ENCODE measurements around the gene MAP3K2. TPM values are rescaled to one million over a fixed set of nuclear protein-coding genes. Genes with fewer than 3 reads are reported as not detected.

The MAP3K2 gene
- polyA plus RNA-seq, 1 donor from 2014 or later = 37.0 TPM

GRCh38 chr2:127347734-127348392 is 39.9 kb downstream of the MAP3K2 start:
- no peak for TF ChIP-seq POLR2AphosphoS5 (IDR thresholded peaks at IDR 0.05)
- TF ChIP-seq EP300 (conservative IDR thresholded peaks at IDR 0.05; ENCODE audit: poor library complexity, severe bottlenecking) = no peak
- no peak for TF ChIP-seq TAF1 (IDR thresholded peaks at IDR 0.05; ENCODE audit: low read depth)
- TF ChIP-seq MXI1 (conservative IDR thresholded peaks at IDR 0.05; ENCODE audit: poor library complexity, severe bottlenecking) = no peak
- TF ChIP-seq, protein P1, sequence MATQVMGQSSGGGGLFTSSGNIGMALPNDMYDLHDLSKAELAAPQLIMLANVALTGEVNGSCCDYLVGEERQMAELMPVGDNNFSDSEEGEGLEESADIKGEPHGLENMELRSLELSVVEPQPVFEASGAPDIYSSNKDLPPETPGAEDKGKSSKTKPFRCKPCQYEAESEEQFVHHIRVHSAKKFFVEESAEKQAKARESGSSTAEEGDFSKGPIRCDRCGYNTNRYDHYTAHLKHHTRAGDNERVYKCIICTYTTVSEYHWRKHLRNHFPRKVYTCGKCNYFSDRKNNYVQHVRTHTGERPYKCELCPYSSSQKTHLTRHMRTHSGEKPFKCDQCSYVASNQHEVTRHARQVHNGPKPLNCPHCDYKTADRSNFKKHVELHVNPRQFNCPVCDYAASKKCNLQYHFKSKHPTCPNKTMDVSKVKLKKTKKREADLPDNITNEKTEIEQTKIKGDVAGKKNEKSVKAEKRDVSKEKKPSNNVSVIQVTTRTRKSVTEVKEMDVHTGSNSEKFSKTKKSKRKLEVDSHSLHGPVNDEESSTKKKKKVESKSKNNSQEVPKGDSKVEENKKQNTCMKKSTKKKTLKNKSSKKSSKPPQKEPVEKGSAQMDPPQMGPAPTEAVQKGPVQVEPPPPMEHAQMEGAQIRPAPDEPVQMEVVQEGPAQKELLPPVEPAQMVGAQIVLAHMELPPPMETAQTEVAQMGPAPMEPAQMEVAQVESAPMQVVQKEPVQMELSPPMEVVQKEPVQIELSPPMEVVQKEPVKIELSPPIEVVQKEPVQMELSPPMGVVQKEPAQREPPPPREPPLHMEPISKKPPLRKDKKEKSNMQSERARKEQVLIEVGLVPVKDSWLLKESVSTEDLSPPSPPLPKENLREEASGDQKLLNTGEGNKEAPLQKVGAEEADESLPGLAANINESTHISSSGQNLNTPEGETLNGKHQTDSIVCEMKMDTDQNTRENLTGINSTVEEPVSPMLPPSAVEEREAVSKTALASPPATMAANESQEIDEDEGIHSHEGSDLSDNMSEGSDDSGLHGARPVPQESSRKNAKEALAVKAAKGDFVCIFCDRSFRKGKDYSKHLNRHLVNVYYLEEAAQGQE (IDR thresholded peaks at IDR 0.05; ENCODE audit: borderline replicate concordance) = no peak
- TF ChIP-seq RAD21 (conservative IDR thresholded peaks at IDR 0.05) = no peak
- no peak for TF ChIP-seq EZH2 (IDR thresholded peaks at IDR 0.05; ENCODE audit: borderline replicate concordance, insufficient read depth, low read length, poor library complexity, severe bottlenecking)
- TF ChIP-seq CTCF (IDR thresholded peaks at IDR 0.05; ENCODE audit: poor library complexity, severe bottlenecking) = no peak
- no peak for TF ChIP-seq SMC3 (conservative IDR thresholded peaks at IDR 0.05; ENCODE audit: poor library complexity)
- no peak overlapping the region for H2AFZ ChIP-seq (ENCODE audit: low read depth, low read length)
- H3K4me3 ChIP-seq (ENCODE audit: low read length) = no peak overlapping the region
- no peaks in the 10 kb centered on the region for H3K36me3 ChIP-seq (ENCODE audit: insufficient read depth, low read length)
- no peak overlapping the region for H3K4me2 ChIP-seq (ENCODE audit: low read length)
- H3F3A ChIP-seq (ENCODE audit: insufficient read depth, low read length, poor library complexity, severe bottlenecking) = no peaks in the 10 kb centered on the region
- H3K9ac ChIP-seq (ENCODE audit: low read length) = no peak overlapping the region
- no peaks in the 10 kb centered on the region for H3K27me3 ChIP-seq (ENCODE audit: insufficient read depth, low read depth, low read length)
- H3K9me3 ChIP-seq (ENCODE audit: low read length) = no peaks in the 10 kb centered on the region
- H3K9me2 ChIP-seq (ENCODE audit: insufficient read depth, low read length) = no peaks in the 10 kb centered on the region
- H4K20me1 ChIP-seq (ENCODE audit: insufficient read depth) = no peaks in the 10 kb centered on the region
- peaks cover 55% of the 10 kb centered on the region for H3K79me2 ChIP-seq (replicated peaks; ENCODE audit: insufficient read depth, low read length)
- H3K27ac ChIP-seq (ENCODE audit: low read length) = no peak overlapping the region

DNA sequence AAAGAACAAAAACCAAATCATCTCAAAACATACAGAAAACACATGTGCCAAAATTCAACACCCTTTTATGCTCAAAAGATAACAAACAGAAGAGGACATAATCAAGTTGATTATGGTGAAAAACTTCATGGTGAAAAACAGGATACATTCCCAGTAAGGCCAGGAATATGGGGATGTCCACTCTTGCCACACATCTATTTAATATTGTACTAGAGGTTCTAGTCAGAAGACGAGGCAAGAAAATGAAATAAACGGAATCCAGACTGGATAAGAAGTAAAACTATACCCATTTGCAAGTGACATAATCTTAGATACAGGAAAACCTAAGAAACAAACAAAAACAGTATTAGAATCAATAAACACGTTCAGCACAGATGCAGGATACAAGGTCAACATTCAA is 40.8 kb downstream of the MAP3K2 start:
- Histone ChIP-seq H4K20me1 (ENCODE audit: insufficient read depth) (no peaks in the 10 kb centered on the region), H3K36me3 (ENCODE audit: insufficient read depth, low read length) (no peaks in the 10 kb centered on the region), H3K9me3 (ENCODE audit: low read length) (no peaks in the 10 kb centered on the region), H3K4me2 (ENCODE audit: low read length) (no peak overlapping the region), H3F3A (ENCODE audit: insufficient read depth, low read length, poor library complexity, severe bottlenecking) (no peaks in the 10 kb centered on the region), H3K4me3 (ENCODE audit: low read length) (no peak overlapping the region), H3K9ac (ENCODE audit: low read length) (no peak overlapping the region), H2AFZ (ENCODE audit: low read depth, low read length) (no peak overlapping the region), H3K27ac (ENCODE audit: low read length) (no peak overlapping the region), H3K27me3 (ENCODE audit: insufficient read depth, low read depth, low read length) (no peaks in the 10 kb centered on the region), H3K79me2 (replicated peaks; ENCODE audit: insufficient read depth, low read length) (peaks cover 55% of the 10 kb centered on the region), H3K9me2 (ENCODE audit: insufficient read depth, low read length) (no peaks in the 10 kb centered on the region)
- TF ChIP-seq RAD21 (conservative IDR thresholded peaks at IDR 0.05) (no peak), POLR2AphosphoS5 (IDR thresholded peaks at IDR 0.05) (no peak), EZH2 (IDR thresholded peaks at IDR 0.05; ENCODE audit: borderline replicate concordance, insufficient read depth, low read length, poor library complexity, severe bottlenecking) (no peak), SMC3 (conservative IDR thresholded peaks at IDR 0.05; ENCODE audit: poor library complexity) (no peak), MXI1 (conservative IDR thresholded peaks at IDR 0.05; ENCODE audit: poor library complexity, severe bottlenecking) (no peak), EP300 (conservative IDR thresholded peaks at IDR 0.05; ENCODE audit: poor library complexity, severe bottlenecking) (no peak)
- TF ChIP-seq, protein P1 (IDR thresholded peaks at IDR 0.05; ENCODE audit: borderline replicate concordance) = no peak
